GM12878 (cell line): Measurements from ENCODE around the gene POLN. TPM values are rescaled to one million over a fixed set of nuclear protein-coding genes. Genes with fewer than 3 reads are reported as not detected.

Experiments
- ATAC-seq: fragments of 200-7000 bp; cut with Tn5 transposase; 3 replicates; pipeline ENCODE4 v1.9.1; 2020; ENCODE audit warnings: mild to moderate bottlenecking, moderate library complexity
- BruUV-seq: library from RNA; stranded (reverse); fragments of 400-500 nt; replicated peaks from 2 replicates; lab custom pipeline; 2021; lab: Mats Ljungman, UMichigan
- CTCF ChIA-PET: fragments of 300-600 bp; sonication (Branson Sonifier 250); formaldehyde crosslinking; extraction: SDS; loops from one replicate; lab custom pipeline; 2021; ENCODE audit warnings: inconsistent platforms; lab: Yijun Ruan, JAX
- POLR2A ChIA-PET: fragments of 350-600 bp; formaldehyde crosslinking; extraction: SDS; loops from one replicate; lab custom pipeline; 2021; ENCODE audit warnings: inconsistent platforms; lab: Charles Lee
- RAD21 ChIA-PET: fragments of 300-600 bp; sonication (Branson Sonifier 250); formaldehyde crosslinking; loops from one replicate; lab custom pipeline; 2023; ENCODE audit warnings: antibody characterized with exemption; ENCODE audit not compliant: unreplicated experiment; lab: Charles Lee
- SMC1A ChIA-PET: fragments of 300-600 bp; sonication (Branson Sonifier 250); formaldehyde crosslinking; loops from one replicate; lab custom pipeline; 2023; ENCODE audit not compliant: unreplicated experiment, uncharacterized antibody; lab: Charles Lee
- DNase-seq: peaks from one replicate; pipeline ENCODE4 v3.0.0-alpha.2; 2011; ENCODE audit warnings: low read depth, low spot score
- FAIRE-seq: peaks from 3 replicates; lab custom pipeline; 2011; peaks lifted over from hg19 to GRCh38; lab: Jason Lieb, UNC
- H2AFZ ChIP-seq: 2 replicates; pipeline ENCODE4 v1.6.0; 2011; ENCODE audit warnings: low read depth, low read length, control low read depth; ENCODE audit not compliant: control insufficient read depth
- H3K27ac ChIP-seq: 2 replicates; pipeline ENCODE4 v1.5.1; 2011; ENCODE audit warnings: control low read depth; ENCODE audit not compliant: control insufficient read depth, insufficient read depth
- H3K27me3 ChIP-seq, 2 experiments: replicated peaks in 1 of 2; 2 replicates each; pipeline versions ENCODE4 v1.6.0 to v1.6.1; 2011; ENCODE audit warnings: low read length in 1 of 2; ENCODE audit not compliant: control insufficient read depth in 2 of 2, insufficient read depth in 2 of 2
- H3K36me3 ChIP-seq, 2 experiments: 2 replicates each; pipeline ENCODE4 v1.5.1; 2011; ENCODE audit warnings: low read length in 1 of 2; ENCODE audit not compliant: control insufficient read depth in 2 of 2, insufficient read depth in 2 of 2
- H3K4me1 ChIP-seq: 2 replicates; pipeline ENCODE4 v1.6.1; 2011; ENCODE audit warnings: mild to moderate bottlenecking, low read length, moderate library complexity, mixed read lengths; ENCODE audit not compliant: control insufficient read depth, insufficient read depth
- H3K4me2 ChIP-seq: 2 replicates; pipeline ENCODE4 v1.6.0; 2011; ENCODE audit warnings: control low read depth; ENCODE audit not compliant: control insufficient read depth, insufficient read depth
- H3K4me3 ChIP-seq: fragments of 200-600 bp; sonication (generic); 2 replicates; pipeline ENCODE4 v1.5.1; 2016
- H3K79me2 ChIP-seq: 2 replicates; pipeline ENCODE4 v1.6.0; 2011; ENCODE audit warnings: low read length; ENCODE audit not compliant: control insufficient read depth, insufficient read depth
- H3K9ac ChIP-seq: 2 replicates; pipeline ENCODE4 v1.8.0; 2011; ENCODE audit warnings: low read length, control low read depth, mixed read lengths; ENCODE audit not compliant: control insufficient read depth, insufficient read depth
- H3K9me3 ChIP-seq: replicated peaks from 3 replicates; pipeline ENCODE4 v1.5.1; 2011; ENCODE audit warnings: mild to moderate bottlenecking, low read length; ENCODE audit not compliant: control insufficient read depth, insufficient read depth
- H4K20me1 ChIP-seq: 2 replicates; pipeline ENCODE4 v1.6.0; 2011; ENCODE audit not compliant: control insufficient read depth, insufficient read depth
- CBX5 ChIP-seq: sonication (generic); IDR thresholded peaks from 2 replicates; pipeline ENCODE4 v1.6.1; 2016; ENCODE audit warnings: low read depth, moderate library complexity, mild to moderate bottlenecking, inconsistent platforms
- FOS ChIP-seq: IDR thresholded peaks from 3 replicates; pipeline ENCODE4 v1.6.1; 2011; ENCODE audit warnings: borderline replicate concordance; ENCODE audit not compliant: insufficient read length; ENCODE audit errors: extremely low read depth
- HDAC6 ChIP-seq: fragments of 200-600 bp; sonication (generic); IDR thresholded peaks from one replicate; pipeline ENCODE4 v1.8.0; 2017; ENCODE audit warnings: antibody characterized with exemption; ENCODE audit not compliant: unreplicated experiment
- SIX5 ChIP-seq: IDR thresholded peaks from 2 replicates; pipeline ENCODE4 v1.6.1; 2011; ENCODE audit warnings: mild to moderate bottlenecking, low read depth, low read length, moderate library complexity; ENCODE audit not compliant: severe bottlenecking
- ZNF207 ChIP-seq: fragments of 450-650 bp; IDR thresholded peaks from 2 replicates; pipeline ENCODE4 v1.6.1; 2014; ENCODE audit warnings: antibody characterized with exemption, mild to moderate bottlenecking, borderline replicate concordance
- WGBS: methylation state at CpG from one replicate; pipeline ENCODE4 v1.1.6; 2016; ENCODE audit warnings: low lambda C conversion rate; ENCODE audit not compliant: insufficient replicate concordance, insufficient coverage; ENCODE audit errors: missing lambda C conversion rate; 5-methylcytosine and 5-hydroxymethylcytosine counted together
- in situ Hi-C: fragments of 300-500 bp; cut with MboI; formaldehyde crosslinking; loops from 9 replicates; pipeline ENCODE4 v1.14.3; 2018; ENCODE audit warnings: mixed read lengths
- intact Hi-C: fragments of 100-400 bp; cut with micrococcal nuclease; formaldehyde crosslinking; loops from one replicate; pipeline ENCODE4 v1.14.2; 2022; ENCODE audit not compliant: unreplicated experiment
- polyA plus RNA-seq, 11 experiments: library from polyadenylated mRNA; depleted of rRNA in 4 of 11; unstranded in 6 of 11; stranded (reverse) in 5 of 11; fragments of >200 nt; fragmentation: Nextera tagmentation in 4 of 11; fragmentation: Illumina TruSeq in 1 of 11; extraction: Ambion mirVana in 4 of 11; extraction: Trizol in 1 of 11; gene quantifications; 1 replicate in 1 of 11; 2 replicates in 10 of 11; pipeline versions ENCODE4 v1.2.1 to v1.2.3, GENCODE V29; 2011 to 2016; ENCODE audit warnings: inconsistent platforms in 2 of 11, missing spikeins in 2 of 11, low read depth in 1 of 11
- total RNA-seq, 4 experiments: library from RNA; depleted of rRNA in 3 of 4; stranded (reverse); fragments of >200 nt in 3 of 4; fragmentation: Illumina TruSeq in 1 of 4; extraction: Trizol in 1 of 4; gene quantifications; 2 replicates each; pipeline versions ENCODE4 v1.2.1 to v1.2.3, GENCODE V29; 2013 to 2021

Gene POLN
- total and polyA plus RNA-seq, 10 of the 15 experiments (the other 5 are each of a cell fraction or from before 2014, with no cell fraction given): 0.09 to 2.0 (median 0.95) TPM; not detected in 1

DNA sequence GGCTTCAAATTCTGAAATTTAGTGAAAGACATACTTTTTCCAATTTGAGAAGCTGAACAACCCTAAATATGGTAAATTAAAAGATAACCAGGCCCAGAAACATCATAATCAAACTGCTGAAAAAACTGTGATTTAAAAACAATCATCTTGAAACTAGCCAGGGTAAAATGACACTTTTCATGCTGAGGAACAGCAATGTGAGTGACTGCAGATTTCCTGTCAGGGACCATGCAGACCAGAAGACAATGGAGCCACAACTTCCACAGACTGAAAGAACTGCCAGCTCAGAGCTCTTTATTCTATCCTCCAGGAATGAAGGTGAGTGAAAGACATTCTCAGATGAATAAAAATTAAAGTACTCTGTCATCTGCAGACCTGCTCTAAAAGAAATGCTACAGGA, 109.5 kb downstream of the POLN start:
- ChIA-PET POLR2A (no interaction called here), CTCF (interaction anchor here (0.7 kb wide), 1 partner anchor 9 kb away, joined by 3 read pairs; no protein-coding TSS in a partner anchor), SMC1A (no interaction called here), RAD21 (interaction anchor here (1.0 kb wide), 1 partner anchor 9 kb away, joined by 6 read pairs; no protein-coding TSS in a partner anchor)
- DNase-seq (no peak), ATAC-seq (no peak), FAIRE-seq (no peak)
- H3K27me3 ChIP-seq: no peaks in the 10 kb centered on the region
- TF ChIP-seq CBX5 (peak; percentile 97), HDAC6 (no peak), ZNF207 (no peak), FOS (no peak)
- no peaks in the 10 kb centered on the region for H3K4me1 ChIP-seq
- H3K79me2 ChIP-seq: no peaks in the 10 kb centered on the region
- no peak overlapping the region for H2AFZ ChIP-seq
- no TSS peak for BruUV-seq
- no peak overlapping the region for H3K9ac ChIP-seq
- intact Hi-C loops: no loop called here
- H3K27ac ChIP-seq: no peak overlapping the region
- no peak overlapping the region for H3K4me3 ChIP-seq
- no peaks in the 10 kb centered on the region for H3K36me3 ChIP-seq
- no peak overlapping the region for H3K4me2 ChIP-seq
- peaks cover 3% of the 10 kb centered on the region; the same call in 2 of the 3 replicates for H3K9me3 ChIP-seq
- in situ Hi-C loops: no loop called here
- no peaks in the 10 kb centered on the region for H4K20me1 ChIP-seq

DNA sequence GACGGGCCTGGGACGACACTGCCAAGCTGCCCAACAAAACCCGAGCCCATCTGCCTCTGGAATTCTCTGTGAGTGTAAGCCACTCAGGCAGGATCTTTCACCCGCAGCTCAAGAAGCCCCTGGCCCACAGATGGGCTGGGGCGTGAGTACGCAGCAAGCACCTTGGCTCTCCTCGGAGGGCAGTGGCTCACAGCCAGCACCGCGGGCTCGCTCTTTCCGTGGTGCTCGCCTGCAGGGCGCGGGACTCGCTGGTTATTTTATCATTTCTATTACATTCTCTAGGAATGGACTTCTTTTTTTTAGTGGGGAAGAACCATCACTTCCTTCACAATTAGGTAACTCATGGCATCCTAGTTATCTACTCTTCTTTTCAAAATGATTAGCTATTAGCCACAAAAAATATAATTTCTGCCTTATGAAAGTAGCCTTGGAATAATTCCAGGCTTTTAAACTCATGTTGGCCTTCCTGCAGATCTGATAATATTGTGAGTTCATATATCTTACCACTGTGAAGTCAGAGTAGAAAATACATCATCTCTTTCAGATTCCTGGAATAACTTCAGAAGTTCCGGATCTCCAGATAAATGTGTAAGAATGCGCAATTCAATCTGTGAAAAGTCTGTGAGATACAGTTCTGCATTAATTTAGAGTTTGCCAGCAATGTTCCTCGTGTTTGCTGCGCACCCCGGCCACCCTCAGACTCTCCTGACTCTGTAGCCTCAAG, 114.2 kb downstream of the POLN start:
- CTCF ChIA-PET: no interaction called here
- POLR2A ChIA-PET: no interaction called here

More for the DNA sequence above, 114.2 kb downstream of the POLN start:
- FAIRE-seq (no peak), ATAC-seq (no peak), DNase-seq (no peak)
- H4K20me1 ChIP-seq: no peaks in the 10 kb centered on the region
- no peak for TF ChIP-seq SIX5
- in situ Hi-C loops (no loop called here), intact Hi-C loops (no loop called here)
- no peaks in the 10 kb centered on the region for H3K79me2 ChIP-seq
- H3K9ac ChIP-seq: no peak overlapping the region
- WGBS: 81% methylated on average over 20 of the region's 20 CpGs
- no peaks in the 10 kb centered on the region for H3K4me1 ChIP-seq
- RAD21 ChIA-PET: no interaction called here
- no peaks in the 10 kb centered on the region for H3K36me3 ChIP-seq
- H3K27me3 ChIP-seq: no peaks in the 10 kb centered on the region
- no peak overlapping the region for H3K4me3 ChIP-seq
- H3K27ac ChIP-seq: no peak overlapping the region
- no peak overlapping the region for H2AFZ ChIP-seq
- no TSS peak for BruUV-seq
- SMC1A ChIA-PET: no interaction called here
- H3K4me2 ChIP-seq: no peak overlapping the region
- peaks cover 3% of the 10 kb centered on the region; the same call in 2 of the 3 replicates for H3K9me3 ChIP-seq
